Measurements from ENCODE around the gene BMP15. TPM values are rescaled to one million over a fixed set of nuclear protein-coding genes. Genes with fewer than 3 reads are reported as not detected.

The BMP15 gene
- total RNA-seq, 1 donor from 2014 or later: not detected

- no peaks in the 10 kb centered on the region for H3K9me3 Mint-ChIP-seq (ENCODE audit: unreplicated experiment)
- H3K4me1 Mint-ChIP-seq (ENCODE audit: low read depth, unreplicated experiment): no peaks in the 10 kb centered on the region
- H3K27me3 Mint-ChIP-seq (ENCODE audit: unreplicated experiment): peaks cover 1% of the 10 kb centered on the region
- H3K27ac Mint-ChIP-seq (ENCODE audit: unreplicated experiment): no peak overlapping the region
- TF ChIP-seq, protein P1, sequence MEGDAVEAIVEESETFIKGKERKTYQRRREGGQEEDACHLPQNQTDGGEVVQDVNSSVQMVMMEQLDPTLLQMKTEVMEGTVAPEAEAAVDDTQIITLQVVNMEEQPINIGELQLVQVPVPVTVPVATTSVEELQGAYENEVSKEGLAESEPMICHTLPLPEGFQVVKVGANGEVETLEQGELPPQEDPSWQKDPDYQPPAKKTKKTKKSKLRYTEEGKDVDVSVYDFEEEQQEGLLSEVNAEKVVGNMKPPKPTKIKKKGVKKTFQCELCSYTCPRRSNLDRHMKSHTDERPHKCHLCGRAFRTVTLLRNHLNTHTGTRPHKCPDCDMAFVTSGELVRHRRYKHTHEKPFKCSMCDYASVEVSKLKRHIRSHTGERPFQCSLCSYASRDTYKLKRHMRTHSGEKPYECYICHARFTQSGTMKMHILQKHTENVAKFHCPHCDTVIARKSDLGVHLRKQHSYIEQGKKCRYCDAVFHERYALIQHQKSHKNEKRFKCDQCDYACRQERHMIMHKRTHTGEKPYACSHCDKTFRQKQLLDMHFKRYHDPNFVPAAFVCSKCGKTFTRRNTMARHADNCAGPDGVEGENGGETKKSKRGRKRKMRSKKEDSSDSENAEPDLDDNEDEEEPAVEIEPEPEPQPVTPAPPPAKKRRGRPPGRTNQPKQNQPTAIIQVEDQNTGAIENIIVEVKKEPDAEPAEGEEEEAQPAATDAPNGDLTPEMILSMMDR (IDR thresholded peaks at IDR 0.05; ENCODE audit: partially characterized antibody, unreplicated experiment): no peak
- H3K36me3 Mint-ChIP-seq (ENCODE audit: unreplicated experiment): no peaks in the 10 kb centered on the region
- no peak for DNase-seq
- no peak overlapping the region for H3K4me3 Mint-ChIP-seq (ENCODE audit: unreplicated experiment)
Measured at GRCh38 chrX:50927127-50927526, 16.6 kb downstream of the BMP15 start.

- DNase-seq: no peak
- TF ChIP-seq, protein P1 (IDR thresholded peaks at IDR 0.05; ENCODE audit: partially characterized antibody, unreplicated experiment): no peak
- Mint-ChIP-seq H3K9me3 (ENCODE audit: unreplicated experiment) (peaks cover 2% of the 10 kb centered on the region), H3K27ac (ENCODE audit: unreplicated experiment) (no peak overlapping the region), H3K27me3 (ENCODE audit: unreplicated experiment) (no peaks in the 10 kb centered on the region), H3K36me3 (ENCODE audit: unreplicated experiment) (no peaks in the 10 kb centered on the region), H3K4me1 (ENCODE audit: low read depth, unreplicated experiment) (no peaks in the 10 kb centered on the region), H3K4me3 (ENCODE audit: unreplicated experiment) (no peak overlapping the region)
Measured at GRCh38 chrX:50941638-50942037, 31.1 kb downstream of the BMP15 start.

DNA sequence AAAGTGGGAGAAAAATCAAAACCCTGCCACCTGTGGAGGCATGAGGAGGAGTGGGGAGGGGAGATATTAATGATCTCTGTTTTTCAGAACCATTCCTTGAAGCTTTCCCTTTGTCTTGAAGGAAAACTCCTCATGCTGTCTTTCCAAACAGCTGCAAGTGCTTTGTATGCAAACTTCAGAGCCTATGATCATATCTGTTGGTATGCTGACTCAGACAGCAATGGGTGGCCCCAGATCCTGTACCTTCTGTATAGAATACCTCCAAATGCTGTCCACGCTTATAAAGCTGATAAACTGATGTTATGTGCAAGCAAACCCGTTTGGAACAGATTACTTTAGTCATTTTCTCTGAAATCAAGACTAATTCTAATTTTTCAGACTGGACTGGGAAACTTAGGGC is 31.9 kb downstream of the BMP15 start:
- TF ChIP-seq, protein P1 (IDR thresholded peaks at IDR 0.05; ENCODE audit: partially characterized antibody, unreplicated experiment): no peak
- no peaks in the 10 kb centered on the region for H3K27me3 Mint-ChIP-seq (ENCODE audit: unreplicated experiment)
- H3K36me3 Mint-ChIP-seq (ENCODE audit: unreplicated experiment): no peaks in the 10 kb centered on the region
- H3K27ac Mint-ChIP-seq (ENCODE audit: unreplicated experiment): no peak overlapping the region
- H3K4me1 Mint-ChIP-seq (ENCODE audit: low read depth, unreplicated experiment): no peaks in the 10 kb centered on the region
- no peak overlapping the region for H3K4me3 Mint-ChIP-seq (ENCODE audit: unreplicated experiment)
- DNase-seq: no peak
- H3K9me3 Mint-ChIP-seq (ENCODE audit: unreplicated experiment): peaks cover 2% of the 10 kb centered on the region

DNA sequence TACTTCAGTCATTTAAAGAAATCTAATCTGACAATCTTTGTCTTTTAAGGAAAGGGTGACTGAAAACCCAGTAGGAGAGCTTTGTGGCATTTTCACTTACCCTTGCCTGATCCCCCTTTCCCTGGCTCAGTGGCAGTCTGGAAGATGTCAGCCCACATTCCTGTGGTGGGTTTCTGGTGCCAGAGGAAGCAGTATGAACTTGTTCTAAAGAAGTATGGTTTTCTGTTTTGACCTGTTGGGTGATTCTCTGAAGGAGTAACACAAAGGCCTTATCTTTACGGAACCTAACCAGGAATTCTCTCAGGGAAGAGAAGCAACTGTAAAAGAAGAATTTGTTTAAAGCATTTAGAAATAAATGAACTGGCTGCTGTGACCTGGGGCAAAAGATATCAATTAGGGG is 41.9 kb downstream of the BMP15 start:
- Mint-ChIP-seq H3K36me3 (ENCODE audit: unreplicated experiment) (no peaks in the 10 kb centered on the region), H3K9me3 (ENCODE audit: unreplicated experiment) (no peaks in the 10 kb centered on the region), H3K27ac (ENCODE audit: unreplicated experiment) (no peak overlapping the region), H3K4me1 (ENCODE audit: low read depth, unreplicated experiment) (no peaks in the 10 kb centered on the region), H3K4me3 (ENCODE audit: unreplicated experiment) (no peak overlapping the region), H3K27me3 (ENCODE audit: unreplicated experiment) (peaks cover 2% of the 10 kb centered on the region)
- TF ChIP-seq, protein P1 (IDR thresholded peaks at IDR 0.05; ENCODE audit: partially characterized antibody, unreplicated experiment): no peak
- DNase-seq: no peak

GRCh38 chrX:50953832-50954231 is 43.3 kb downstream of the BMP15 start:
- Mint-ChIP-seq H3K4me3 (ENCODE audit: unreplicated experiment) (no peak overlapping the region), H3K9me3 (ENCODE audit: unreplicated experiment) (no peaks in the 10 kb centered on the region), H3K27ac (ENCODE audit: unreplicated experiment) (no peak overlapping the region), H3K27me3 (ENCODE audit: unreplicated experiment) (peaks cover 5% of the 10 kb centered on the region), H3K4me1 (ENCODE audit: low read depth, unreplicated experiment) (no peaks in the 10 kb centered on the region), H3K36me3 (ENCODE audit: unreplicated experiment) (no peaks in the 10 kb centered on the region)
- TF ChIP-seq, protein P1 (IDR thresholded peaks at IDR 0.05; ENCODE audit: partially characterized antibody, unreplicated experiment): no peak
- no peak for DNase-seq

All from glutamatergic neuron (in vitro differentiated cells).